NCI-H2196 (cell line): ENCODE data around the gene GPX4.

Source experiments
- DNase-seq: peaks from one replicate; lab custom pipeline; 2025; ENCODE audit not compliant: unreplicated experiment; lab: John Stamatoyannopoulos, UW

The GPX4 gene

GRCh38 chr19:1102407-1103131 is 1.2 kb upstream of the GPX4 start:
- no peak for DNase-seq

GRCh38 chr19:1103132-1103707 is 574 bp upstream of the GPX4 start:
- no peak for DNase-seq

DNA sequence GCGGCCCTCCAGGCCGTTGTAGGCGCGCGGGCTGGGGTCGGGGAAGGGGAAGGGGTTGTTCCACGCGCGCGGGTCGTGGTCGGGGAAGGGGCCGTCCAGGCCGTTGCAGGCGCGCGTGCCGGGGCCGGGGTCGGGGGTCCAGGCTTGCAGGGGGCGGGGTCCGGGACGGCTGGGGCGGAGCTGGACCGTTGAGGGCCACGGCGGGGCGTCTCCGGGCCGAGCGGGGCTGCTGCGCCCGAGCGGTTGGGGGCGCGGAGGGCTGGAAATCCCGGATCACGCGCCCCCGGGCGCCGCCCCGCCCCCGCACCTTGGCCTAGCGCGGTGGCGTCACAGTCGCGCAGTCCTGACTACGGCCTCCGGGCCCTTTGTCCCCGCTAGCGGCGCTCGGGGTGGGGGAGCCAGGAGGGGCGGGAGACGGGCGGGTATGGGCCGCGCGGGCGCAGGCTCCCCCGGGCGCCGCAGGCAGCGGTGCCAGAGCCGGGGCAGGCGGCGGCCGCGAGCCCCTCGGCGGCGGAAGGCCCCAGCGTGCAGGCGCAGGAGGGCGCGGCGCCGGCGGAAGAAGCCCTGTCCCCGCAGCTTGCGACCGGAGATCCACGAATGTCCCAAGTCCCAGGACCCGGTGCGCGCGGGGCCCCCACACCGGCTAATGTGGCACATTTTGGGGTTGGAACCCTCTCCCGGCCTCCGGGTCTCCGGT is 665 bp downstream of the GPX4 start:
- peak; percentile 78 for DNase-seq

- DNase-seq, result no peak
These were observed 1.4 kb downstream of the GPX4 start for GRCh38 chr19:1105008-1105872.

DNA sequence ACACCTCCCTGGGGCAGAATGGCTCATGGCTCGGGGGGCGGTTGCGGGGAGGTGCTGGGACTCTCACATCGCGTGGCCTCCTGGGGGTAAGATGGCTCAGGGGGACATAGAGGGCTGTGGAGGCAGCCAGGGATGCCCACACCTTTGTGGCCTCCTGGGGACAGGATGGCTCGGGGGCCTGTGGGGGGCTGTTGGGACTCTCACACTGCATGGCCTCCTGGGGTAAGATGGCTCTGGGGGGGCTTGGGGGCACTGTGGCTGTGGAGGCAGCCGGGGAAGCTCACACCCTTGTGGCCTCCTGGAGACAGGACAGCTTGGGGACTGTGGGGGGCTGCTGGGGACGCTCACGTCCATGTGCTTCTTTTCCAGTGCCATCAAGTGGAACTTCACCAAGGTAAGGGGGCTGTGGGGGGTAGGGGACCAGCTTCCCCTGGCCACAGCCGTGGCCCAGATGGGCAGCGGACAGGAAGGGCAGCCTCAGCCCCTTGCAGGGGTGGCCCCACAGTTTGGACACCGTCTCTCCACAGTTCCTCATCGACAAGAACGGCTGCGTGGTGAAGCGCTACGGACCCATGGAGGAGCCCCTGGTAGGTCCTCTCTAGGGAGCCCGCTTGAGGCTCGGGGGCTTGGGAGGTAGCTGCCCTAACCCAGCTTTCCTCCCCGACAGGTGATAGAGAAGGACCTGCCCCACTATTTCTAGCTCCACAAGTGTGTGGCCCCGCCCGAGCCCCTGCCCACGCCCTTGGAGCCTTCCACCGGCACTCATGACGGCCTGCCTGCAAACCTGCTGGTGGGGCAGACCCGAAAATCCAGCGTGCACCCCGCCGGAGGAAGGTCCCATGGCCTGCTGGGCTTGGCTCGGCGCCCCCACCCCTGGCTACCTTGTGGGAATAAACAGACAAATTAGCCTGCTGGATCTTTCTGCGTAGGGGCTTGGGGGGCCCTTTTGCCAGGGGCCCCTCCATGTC is 2.4 kb downstream of the GPX4 start:
- DNase-seq, result no peak

GRCh38 chr19:1106841-1107660 is 3.3 kb downstream of the GPX4 start:
- no peak for DNase-seq

DNA sequence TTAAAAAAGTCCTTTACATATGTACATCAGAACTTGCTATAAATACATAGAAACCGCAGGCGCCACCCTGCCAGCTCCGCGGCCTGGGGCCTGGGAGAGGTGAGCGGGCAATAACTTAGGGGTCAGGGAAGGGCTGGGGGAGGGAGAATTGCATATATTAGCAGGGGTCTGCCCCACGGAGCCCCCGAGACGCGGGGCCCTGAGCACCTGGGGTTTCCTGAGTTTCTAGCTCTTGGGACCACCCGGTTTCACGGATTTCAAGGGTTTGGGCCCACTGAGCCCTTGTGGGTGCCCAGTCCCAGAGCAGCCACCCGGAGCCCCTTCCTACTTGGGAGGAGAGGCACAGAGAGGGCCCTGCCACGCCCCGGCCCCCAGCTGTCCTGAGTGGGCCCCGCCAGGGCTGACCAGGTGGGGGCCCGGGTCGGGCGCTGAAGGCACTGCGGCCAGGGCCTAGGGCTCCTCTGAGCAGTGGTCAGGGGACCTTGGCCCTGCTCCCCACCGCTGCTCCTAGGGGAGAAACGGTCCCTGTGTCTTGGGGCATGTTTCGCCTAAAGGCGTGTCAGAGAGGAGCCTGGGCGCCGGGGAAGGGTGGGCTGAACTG is 4.0 kb downstream of the GPX4 start:
- no peak for DNase-seq

DNA sequence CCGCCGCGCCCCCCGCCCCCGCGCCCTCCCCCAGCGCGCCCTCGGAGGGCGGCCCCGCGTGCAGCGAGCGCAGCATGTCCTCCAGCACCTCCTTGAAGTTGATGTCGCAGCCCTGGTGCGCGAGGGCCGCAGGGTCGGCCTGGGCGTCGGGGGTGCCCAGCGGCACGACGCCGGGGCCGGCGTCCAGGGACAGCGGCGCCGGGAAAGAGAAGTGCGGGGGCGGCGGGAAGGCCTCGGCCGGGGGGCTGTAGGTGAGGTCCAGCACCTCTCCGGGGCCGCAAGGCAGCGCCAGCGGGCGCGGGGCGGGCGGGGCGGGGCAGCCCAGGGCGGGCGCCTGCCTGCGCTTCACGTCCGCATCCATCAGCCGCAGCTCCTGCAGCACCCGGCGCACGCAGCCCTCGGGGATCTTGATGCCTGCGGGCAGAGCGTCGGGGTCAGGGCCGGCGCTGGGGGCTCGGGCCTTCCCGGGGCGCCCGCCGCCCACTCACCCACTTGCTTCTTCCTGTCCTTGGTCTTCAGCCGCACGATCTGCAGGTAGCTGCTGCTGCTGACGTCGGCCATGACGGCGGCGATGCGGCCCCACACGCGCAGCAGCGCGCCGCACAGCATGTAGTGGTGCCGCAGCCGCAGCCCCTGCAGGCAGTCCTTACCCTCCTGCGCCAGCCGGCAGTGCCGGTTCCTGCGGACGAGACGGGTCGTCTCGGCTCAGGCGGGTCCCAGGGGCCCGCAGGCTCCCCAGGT is 4.7 kb downstream of the GPX4 start:
- DNase-seq, result no peak

GRCh38 chr19:1109032-1109551 is 5.3 kb downstream of the GPX4 start:
- DNase-seq, result no peak

- DNase-seq, result no peak
These were observed 6.2 kb downstream of the GPX4 start for GRCh38 chr19:1109697-1110671.

GRCh38 chr19:1110809-1111640 is 7.2 kb downstream of the GPX4 start:
- no peak for DNase-seq

- no peak for DNase-seq
These were observed 8.0 kb downstream of the GPX4 start for GRCh38 chr19:1111641-1112267.

DNA sequence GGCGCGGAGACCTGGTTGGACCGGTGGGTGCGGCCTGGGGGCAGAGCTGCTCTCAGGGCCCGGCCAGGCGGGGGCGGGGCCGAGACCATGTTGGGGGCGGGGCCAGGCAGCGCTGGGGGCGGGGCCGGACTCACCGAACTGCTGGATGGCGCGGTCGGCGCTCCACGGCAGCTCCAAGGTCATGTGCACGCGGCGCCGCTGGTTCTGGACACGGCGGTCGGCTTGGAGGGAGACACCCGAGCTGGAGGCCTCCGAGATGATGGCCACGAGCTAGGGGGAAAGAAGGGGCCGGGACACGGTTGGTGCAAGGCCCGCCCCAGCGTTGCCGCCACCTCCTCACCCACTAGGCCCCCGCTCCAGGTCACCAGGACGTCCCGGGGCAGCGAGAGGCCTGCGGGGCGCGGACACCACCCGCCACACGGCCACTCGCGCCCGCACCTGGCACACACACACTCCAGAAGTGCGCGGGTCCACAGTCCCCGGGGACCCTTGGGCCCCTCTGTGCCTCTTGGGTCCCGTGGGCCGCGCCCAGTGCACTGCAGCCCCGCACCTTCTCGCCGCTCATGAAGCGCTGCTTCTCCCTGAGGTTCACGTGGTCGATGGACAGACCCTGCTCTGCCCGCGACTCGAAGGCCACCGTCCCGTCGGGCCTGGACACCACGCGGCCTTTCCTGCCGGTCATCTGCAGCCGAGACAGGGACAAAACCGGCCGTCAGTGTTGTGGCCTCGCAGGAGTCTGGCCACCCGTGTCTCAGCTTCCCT is 8.7 kb downstream of the GPX4 start:
- DNase-seq, result no peak

- peak; percentile 93 for DNase-seq
These were observed 9.5 kb downstream of the GPX4 start for GRCh38 chr19:1113030-1113985.
